Measurements from ENCODE around the gene UPK3A.

DNA sequence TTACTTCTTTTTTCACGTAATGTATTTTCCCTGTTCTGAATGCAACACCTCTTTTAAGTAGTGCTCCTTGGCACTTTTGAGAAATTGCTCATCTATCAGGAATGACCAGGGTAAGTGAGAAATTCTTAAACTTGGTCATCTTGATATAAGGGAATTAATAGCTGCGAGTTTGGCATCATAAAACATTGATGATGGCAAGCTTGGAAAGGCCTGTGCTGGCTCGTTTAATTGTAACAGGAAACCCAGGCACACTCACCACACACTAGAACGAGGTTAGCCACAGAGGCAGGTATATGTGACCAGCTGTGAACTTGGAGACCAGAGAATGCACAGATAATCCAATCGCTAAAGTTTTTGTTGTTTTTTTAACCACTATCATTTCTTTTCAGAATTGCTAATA, 49.3 kb downstream of the UPK3A start:
- TF ChIP-seq EZH2 (IDR thresholded peaks at IDR 0.05; ENCODE audit: low read depth), result no peak
- TF ChIP-seq, protein P1, sequence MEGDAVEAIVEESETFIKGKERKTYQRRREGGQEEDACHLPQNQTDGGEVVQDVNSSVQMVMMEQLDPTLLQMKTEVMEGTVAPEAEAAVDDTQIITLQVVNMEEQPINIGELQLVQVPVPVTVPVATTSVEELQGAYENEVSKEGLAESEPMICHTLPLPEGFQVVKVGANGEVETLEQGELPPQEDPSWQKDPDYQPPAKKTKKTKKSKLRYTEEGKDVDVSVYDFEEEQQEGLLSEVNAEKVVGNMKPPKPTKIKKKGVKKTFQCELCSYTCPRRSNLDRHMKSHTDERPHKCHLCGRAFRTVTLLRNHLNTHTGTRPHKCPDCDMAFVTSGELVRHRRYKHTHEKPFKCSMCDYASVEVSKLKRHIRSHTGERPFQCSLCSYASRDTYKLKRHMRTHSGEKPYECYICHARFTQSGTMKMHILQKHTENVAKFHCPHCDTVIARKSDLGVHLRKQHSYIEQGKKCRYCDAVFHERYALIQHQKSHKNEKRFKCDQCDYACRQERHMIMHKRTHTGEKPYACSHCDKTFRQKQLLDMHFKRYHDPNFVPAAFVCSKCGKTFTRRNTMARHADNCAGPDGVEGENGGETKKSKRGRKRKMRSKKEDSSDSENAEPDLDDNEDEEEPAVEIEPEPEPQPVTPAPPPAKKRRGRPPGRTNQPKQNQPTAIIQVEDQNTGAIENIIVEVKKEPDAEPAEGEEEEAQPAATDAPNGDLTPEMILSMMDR (conservative IDR thresholded peaks at IDR 0.05), result no peak
